GM12892 (cell line): Measurements from ENCODE around the gene CENPA.

Source experiments
- POLR2A ChIP-seq: IDR thresholded peaks from 2 replicates; pipeline ENCODE4 v1.6.1; 2011; ENCODE audit warnings: low read depth, low read length, control low read depth
- POLR2AphosphoS5 ChIP-seq: IDR thresholded peaks from 2 replicates; pipeline ENCODE4 v1.6.1; 2011; ENCODE audit warnings: low read depth, low read length, control low read depth

DNA sequence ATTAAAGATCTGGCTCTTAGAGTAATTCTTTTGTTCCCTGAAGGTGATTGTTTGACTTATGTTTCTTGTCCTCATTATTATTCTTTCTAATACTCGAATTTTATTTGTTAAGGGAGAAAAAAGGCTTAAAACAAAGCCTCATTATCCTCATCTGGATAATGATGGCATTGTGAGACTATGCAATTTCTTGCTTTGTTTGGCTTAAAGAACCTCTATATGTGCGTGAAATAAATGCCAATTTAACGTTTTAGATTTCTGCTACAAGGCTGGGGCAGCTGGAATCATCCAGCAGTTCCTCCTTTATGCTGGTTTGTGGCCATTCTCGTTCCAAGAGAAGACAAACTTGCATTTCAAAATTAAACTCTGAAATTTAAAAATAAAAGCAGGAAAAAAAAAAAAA, 57.2 kb downstream of the CENPA start:
- no peak for TF ChIP-seq POLR2A
- TF ChIP-seq POLR2AphosphoS5, result no peak
